GM23248 (cell line): ENCODE results near the gene PGAP6. TPM values are rescaled to one million over a fixed set of nuclear protein-coding genes. Genes with fewer than 3 reads are reported as not detected.
"Not testable (repeated sequence)": the region's sequence is repeated elsewhere in the genome, so short reads cannot be mapped to it uniquely, and the experiment has no call there.

Experiments
- DNase-seq: peaks from one replicate; pipeline ENCODE4 v3.0.0-alpha.2; 2015
- H2AFZ ChIP-seq: fragments of 200-600 bp; sonication (generic); 2 replicates; pipeline ENCODE4 v1.6.1; 2016; ENCODE audit warnings: antibody characterized with exemption
- H3F3A ChIP-seq: fragments of 200-600 bp; sonication (generic); 2 replicates; pipeline ENCODE4 v1.6.1; 2016; ENCODE audit warnings: mild to moderate bottlenecking, antibody characterized with exemption, mixed run types; ENCODE audit not compliant: insufficient read depth
- H3K27ac ChIP-seq: fragments of 200-600 bp; sonication (generic); 2 replicates; pipeline ENCODE4 v1.5.1; 2016; ENCODE audit warnings: mild to moderate bottlenecking
- H3K27me3 ChIP-seq: fragments of 200-600 bp; sonication (generic); replicated peaks from 2 replicates; pipeline ENCODE4 v1.6.1; 2016; ENCODE audit warnings: mild to moderate bottlenecking; ENCODE audit not compliant: insufficient read depth
- H3K36me3 ChIP-seq: fragments of 200-600 bp; sonication (generic); 2 replicates; pipeline ENCODE4 v1.6.1; 2016; ENCODE audit warnings: low read depth, mild to moderate bottlenecking
- H3K4me1 ChIP-seq: fragments of 200-600 bp; sonication (generic); 2 replicates; pipeline ENCODE4 v1.6.1; 2016; ENCODE audit warnings: mild to moderate bottlenecking; ENCODE audit not compliant: insufficient read depth
- H3K4me2 ChIP-seq: fragments of 200-600 bp; sonication (generic); one replicate; pipeline ENCODE4 v1.6.1; 2016; ENCODE audit warnings: mild to moderate bottlenecking; ENCODE audit not compliant: unreplicated experiment
- H3K4me3 ChIP-seq: fragments of 200-600 bp; sonication (generic); 2 replicates; pipeline ENCODE4 v1.5.1; 2016; ENCODE audit warnings: mild to moderate bottlenecking
- H3K79me2 ChIP-seq: fragments of 200-600 bp; sonication (generic); 2 replicates; pipeline ENCODE4 v1.6.1; 2016; ENCODE audit warnings: mild to moderate bottlenecking; ENCODE audit not compliant: insufficient read depth
- H3K9ac ChIP-seq: fragments of 200-600 bp; sonication (generic); 2 replicates; pipeline ENCODE4 v1.6.1; 2016; ENCODE audit warnings: mild to moderate bottlenecking
- H3K9me2 ChIP-seq: fragments of 200-600 bp; sonication (generic); 2 replicates; pipeline ENCODE4 v1.6.1; 2016; ENCODE audit warnings: mixed run types, mild to moderate bottlenecking, moderate library complexity; ENCODE audit not compliant: insufficient read depth
- H3K9me3 ChIP-seq: fragments of 200-600 bp; sonication (generic); one replicate; pipeline ENCODE4 v1.6.1; 2017; ENCODE audit warnings: low read depth
- H4K20me1 ChIP-seq: fragments of 200-600 bp; sonication (generic); 2 replicates; pipeline ENCODE4 v1.6.0; 2016; ENCODE audit not compliant: insufficient read depth
- EZH2 ChIP-seq: fragments of 200-600 bp; sonication (generic); IDR thresholded peaks from 2 replicates; pipeline ENCODE4 v1.6.1; 2018; ENCODE audit warnings: antibody characterized with exemption, mild to moderate bottlenecking; ENCODE audit not compliant: insufficient read depth, poor library complexity, severe bottlenecking
- EZH2phosphoT487 ChIP-seq: fragments of 200-600 bp; sonication (generic); IDR thresholded peaks from 2 replicates; pipeline ENCODE4 v1.6.1; 2018; ENCODE audit warnings: antibody characterized with exemption, moderate library complexity, mild to moderate bottlenecking, low read depth; ENCODE audit not compliant: insufficient read depth
- WGBS, 2 experiments: methylation state at CpG; one replicate each; pipeline ENCODE4 v1.1.6; 2015 to 2017; ENCODE audit warnings: low lambda C conversion rate in 2 of 2, low coverage in 1 of 2; ENCODE audit errors: missing lambda C conversion rate in 2 of 2; 5-methylcytosine and 5-hydroxymethylcytosine counted together
- in situ Hi-C: fragments of 300-500 bp; cut with MboI; formaldehyde crosslinking; loops from 2 replicates; pipeline ENCODE4 v1.15.0; 2020
- polyA plus RNA-seq: library from polyadenylated mRNA; unstranded; fragments of >200 nt; fragmentation: Nextera tagmentation; extraction: Ambion mirVana; gene quantifications from 2 replicates; pipeline ENCODE4 v1.2.1, GENCODE V29; 2016
- total RNA-seq: library from RNA; depleted of rRNA; stranded (reverse); fragments of >200 nt; shearing (Covaris generic); gene quantifications from 2 replicates; pipeline ENCODE4 v1.2.3, GENCODE V29; 2014

The PGAP6 gene
- total and polyA plus RNA-seq, 2 experiments from 2014 or later, result 16.4 to 78.4 TPM

- TF ChIP-seq EZH2phosphoT487 (no peak), EZH2 (no peak)
- in situ Hi-C loops, result no loop called here
- no peak for DNase-seq
- no peak overlapping the region for H3K4me2 ChIP-seq
- H4K20me1 ChIP-seq, result no peaks in the 10 kb centered on the region
- no peaks in the 10 kb centered on the region for H3K79me2 ChIP-seq
- no peak overlapping the region for H3K9ac ChIP-seq
- H3K9me2 ChIP-seq, result no peaks in the 10 kb centered on the region
- H3F3A ChIP-seq, result no peaks in the 10 kb centered on the region
- no peaks in the 10 kb centered on the region for H3K36me3 ChIP-seq
- no peak overlapping the region for H3K4me3 ChIP-seq
- WGBS, 2 experiments, result 14 to 23% methylated on average over 15 to 23 of the region's 24 CpGs
- no peak overlapping the region for H2AFZ ChIP-seq
- no peaks in the 10 kb centered on the region for H3K27me3 ChIP-seq
- H3K27ac ChIP-seq, result no peak overlapping the region
- no peaks in the 10 kb centered on the region for H3K9me3 ChIP-seq
- H3K4me1 ChIP-seq, result no peaks in the 10 kb centered on the region
These were observed 17.9 kb downstream of the PGAP6 start for GRCh38 chr16:363766-364490.

- Histone ChIP-seq H3K4me1 (no peaks in the 10 kb centered on the region), H3K27ac (no peak overlapping the region), H2AFZ (no peak overlapping the region), H3K4me3 (no peak overlapping the region), H3K9me3 (no peaks in the 10 kb centered on the region), H3K36me3 (no peaks in the 10 kb centered on the region), H4K20me1 (no peaks in the 10 kb centered on the region), H3K79me2 (no peaks in the 10 kb centered on the region), H3F3A (no peaks in the 10 kb centered on the region), H3K9ac (no peak overlapping the region), H3K4me2 (no peak overlapping the region), H3K9me2 (no peaks in the 10 kb centered on the region), H3K27me3 (no peaks in the 10 kb centered on the region)
- no peak for TF ChIP-seq EZH2
- WGBS, 2 experiments, result 41% methylated on average over 20 of the region's 20 CpGs
- in situ Hi-C loops, result no loop called here
- no peak for DNase-seq
These were observed 18.5 kb downstream of the PGAP6 start for GRCh38 chr16:363110-363765.

GRCh38 chr16:362702-362999 is 19.1 kb downstream of the PGAP6 start:
- not testable (repeated sequence) for H3K9me2 ChIP-seq

GRCh38 chr16:361872-362701 is 19.7 kb downstream of the PGAP6 start:
- Histone ChIP-seq H2AFZ (no peak overlapping the region), H3K27me3 (no peaks in the 10 kb centered on the region), H3K4me2 (no peak overlapping the region), H3K4me1 (no peaks in the 10 kb centered on the region), H3K27ac (no peak overlapping the region), H3K9ac (no peak overlapping the region), H3K79me2 (no peaks in the 10 kb centered on the region), H3K9me3 (no peaks in the 10 kb centered on the region), H3K36me3 (no peaks in the 10 kb centered on the region), H3F3A (no peaks in the 10 kb centered on the region), H3K4me3 (no peak overlapping the region), H3K9me2 (no peaks in the 10 kb centered on the region), H4K20me1 (no peaks in the 10 kb centered on the region)
- peak; percentile 82 for DNase-seq
- WGBS, 2 experiments, result 36 to 46% methylated on average over 29 to 30 of the region's 30 CpGs
- TF ChIP-seq EZH2phosphoT487 (no peak), EZH2 (no peak)
- in situ Hi-C loops, result no loop called here

More at GRCh38 chr16:362702-362999, 19.1 kb downstream of the PGAP6 start:
- in situ Hi-C loops, H3K9me3 ChIP-seq, H3K27ac ChIP-seq, H3K4me2 ChIP-seq, H2AFZ ChIP-seq, DNase-seq, H3K36me3 ChIP-seq, H3K4me1 ChIP-seq, H3K9ac ChIP-seq, H4K20me1 ChIP-seq, H3K79me2 ChIP-seq, H3K4me3 ChIP-seq, H3K27me3 ChIP-seq, H3F3A ChIP-seq: not testable (repeated sequence)
- 90 to 93% methylated on average over 4 to 24 of the region's 24 CpGs for WGBS, 2 experiments
